ENCODE data around the gene TRAK2.
A peak's percentile ranks its signal among the peaks of the same experiment; 100 is the strongest.
"Not testable (repeated sequence)": the region's sequence is repeated elsewhere in the genome, so short reads cannot be mapped to it uniquely, and the experiment has no call there.

Gene TRAK2

DNA sequence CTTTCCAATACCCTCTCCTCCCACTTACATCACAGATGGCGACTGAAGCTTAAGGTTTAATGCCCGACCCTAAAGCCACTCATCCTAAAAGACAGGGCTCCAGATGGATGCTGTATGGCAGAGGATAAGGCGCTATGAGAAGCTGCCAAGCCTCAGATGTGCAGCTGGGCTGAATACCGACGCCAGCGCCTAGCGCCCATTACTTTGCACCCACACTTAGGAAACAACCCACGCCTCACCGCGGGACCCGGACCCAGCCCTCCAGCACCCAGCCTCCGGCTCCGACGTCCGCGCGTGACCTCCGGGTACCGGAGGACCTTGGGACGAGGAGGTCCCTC lies 335 bp downstream of the TRAK2 start:
- peak; percentile 43 for DNase-seq

DNA sequence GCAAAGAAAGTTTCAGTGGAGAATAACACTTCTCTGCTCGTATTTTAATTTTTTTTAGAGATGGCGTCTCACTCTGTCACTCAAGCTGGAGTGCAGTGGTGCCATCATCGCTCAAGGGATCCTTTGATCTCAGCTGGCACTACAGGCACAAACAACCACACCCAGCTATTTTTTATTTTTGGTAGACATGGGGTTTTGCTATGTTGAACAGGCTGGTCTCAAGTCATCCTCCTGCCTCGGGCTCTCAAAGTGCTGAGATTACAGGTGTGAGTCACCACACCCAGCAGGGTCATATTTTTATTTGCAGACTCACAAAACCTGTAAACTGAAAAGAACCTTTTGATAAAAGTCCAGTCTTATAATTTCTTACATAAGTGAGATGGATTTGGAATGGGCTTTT lies 2.6 kb downstream of the TRAK2 start:
- DNase-seq: no peak

DNA sequence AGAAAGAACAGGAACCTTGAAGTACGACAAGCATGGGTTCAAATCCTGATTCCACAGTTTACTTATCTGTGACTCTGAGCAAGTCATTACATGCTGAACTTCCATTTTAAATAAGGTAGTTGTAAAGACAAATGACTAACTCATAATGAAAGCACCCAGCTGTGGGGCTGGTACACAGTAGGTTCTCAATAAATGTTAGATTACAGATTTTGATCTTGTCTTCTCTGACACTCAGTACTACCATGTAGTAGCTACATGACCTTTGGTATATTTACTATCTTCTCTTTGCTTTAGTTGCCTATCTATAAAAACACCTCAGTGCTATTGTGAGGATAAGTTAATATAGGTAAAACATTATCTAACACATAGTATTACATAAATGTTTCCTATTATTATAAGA lies 3.2 kb downstream of the TRAK2 start:
- no peak for DNase-seq

DNA sequence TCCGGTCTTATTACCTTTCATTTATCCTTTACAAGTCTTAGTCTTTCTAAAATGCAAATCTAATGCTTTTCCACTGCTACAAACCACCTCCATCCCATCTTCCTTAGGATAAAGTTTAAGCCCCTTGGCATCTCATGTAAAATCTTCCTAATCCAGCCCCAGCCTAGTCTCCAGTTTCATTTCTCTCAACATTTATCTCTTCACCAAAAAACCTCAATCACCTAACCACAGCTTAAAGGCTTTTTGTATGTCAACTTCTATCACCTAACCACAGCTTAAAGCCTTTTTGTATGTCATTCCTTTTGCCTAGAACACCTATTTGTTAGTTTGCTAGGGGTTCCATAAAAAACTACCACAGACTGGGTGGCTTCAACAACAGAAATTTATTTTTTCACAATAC lies 4.2 kb downstream of the TRAK2 start:
- no peak for DNase-seq

DNA sequence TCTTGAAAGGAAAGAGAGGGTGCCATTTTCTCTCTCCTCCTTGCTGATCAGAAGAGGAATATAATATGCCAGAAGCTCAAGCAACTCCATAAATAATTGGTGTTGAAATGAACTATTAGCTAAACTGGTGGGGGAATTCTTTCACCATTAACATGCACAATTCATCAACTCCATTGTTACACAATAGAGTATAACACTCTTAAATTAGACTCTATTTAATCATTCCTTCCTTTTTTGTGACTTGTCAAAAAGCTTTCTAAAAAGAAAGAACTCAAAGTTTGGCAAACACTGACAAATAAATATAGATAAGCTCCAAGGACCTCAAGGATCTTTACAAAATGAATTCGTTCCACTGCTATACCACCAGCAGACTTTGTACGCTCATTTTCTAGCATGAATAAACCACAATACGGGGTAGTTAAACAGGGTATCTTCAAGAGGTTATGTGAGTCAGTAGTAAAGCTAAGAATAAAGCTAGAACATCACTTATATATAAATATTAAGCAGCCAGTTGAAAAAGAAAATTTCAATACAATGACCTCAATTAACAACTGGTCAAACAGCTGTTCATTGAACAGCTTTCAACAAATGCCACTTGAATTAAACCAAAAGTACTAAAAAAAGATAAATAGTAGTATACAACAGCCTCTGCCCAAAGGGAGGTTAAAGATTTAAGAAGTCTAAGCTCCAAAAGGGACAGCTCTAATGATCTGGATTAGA lies 6.4 kb downstream of the TRAK2 start:
- DNase-seq: no peak

DNA sequence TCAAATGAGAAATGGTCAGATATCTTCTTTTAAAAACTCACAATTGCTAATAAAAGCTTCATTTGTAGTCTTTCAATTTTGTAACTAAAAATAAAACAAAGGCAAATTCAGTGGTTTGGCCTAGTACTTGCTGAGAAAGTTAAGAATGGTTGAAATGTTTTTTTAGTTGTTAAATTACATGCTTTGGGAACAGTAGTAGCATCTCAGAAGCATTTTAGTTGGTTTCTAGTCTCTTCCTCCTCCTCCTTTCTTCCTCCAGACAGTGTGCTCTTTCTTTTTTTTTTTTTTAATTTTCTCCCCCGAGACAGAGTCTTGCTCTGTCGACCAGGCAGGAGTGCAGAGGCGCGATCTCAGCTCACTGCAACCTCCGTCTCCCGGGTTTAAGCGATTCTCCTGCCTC lies 9.8 kb downstream of the TRAK2 start:
- DNase-seq: no peak

DNA sequence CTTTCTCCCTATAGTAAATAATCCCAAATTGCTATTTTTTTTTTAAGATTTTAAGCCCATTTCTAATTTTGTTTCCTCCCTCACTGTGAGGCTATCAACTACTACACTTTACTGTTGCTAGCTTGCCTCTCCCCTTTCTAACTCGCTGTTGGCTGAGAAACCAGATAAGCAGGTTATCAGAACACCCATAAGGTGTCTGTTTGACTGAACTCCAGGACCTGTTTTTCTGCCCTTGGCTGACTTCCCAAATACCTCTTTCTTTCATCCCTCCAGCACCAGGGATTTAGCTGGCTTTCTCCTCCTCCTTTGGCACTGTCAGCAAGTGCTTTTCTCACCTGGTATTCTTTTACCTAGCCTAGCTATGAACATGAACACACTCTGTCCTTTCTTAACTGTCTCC lies 11.1 kb downstream of the TRAK2 start:
- no peak for DNase-seq

DNA sequence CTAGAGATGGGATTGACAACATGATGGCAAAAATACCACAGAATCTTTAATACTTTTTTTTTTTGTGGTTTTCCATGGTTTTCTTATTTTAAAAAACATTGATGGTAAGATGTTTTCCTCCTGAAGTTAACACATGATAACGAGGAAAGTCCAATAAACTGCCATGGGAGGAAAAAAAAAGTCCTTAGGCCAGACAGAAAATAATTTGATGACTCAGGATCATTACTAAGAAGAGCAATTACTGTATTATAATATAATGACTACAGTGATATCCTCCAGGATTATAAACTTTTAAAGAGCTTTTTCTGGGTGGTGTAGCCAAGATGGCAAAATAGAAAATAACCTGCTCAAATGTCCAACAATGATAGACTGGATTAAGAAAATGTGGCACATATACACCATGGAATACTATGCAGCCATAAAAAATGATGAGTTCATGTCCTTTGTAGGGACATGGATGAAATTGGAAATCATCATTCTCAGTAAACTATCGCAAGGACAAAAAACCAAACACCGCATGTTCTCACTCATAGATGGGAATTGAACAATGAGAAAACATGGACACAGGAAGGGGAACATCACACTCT lies 11.8 kb downstream of the TRAK2 start:
- not testable (repeated sequence) for DNase-seq

DNA sequence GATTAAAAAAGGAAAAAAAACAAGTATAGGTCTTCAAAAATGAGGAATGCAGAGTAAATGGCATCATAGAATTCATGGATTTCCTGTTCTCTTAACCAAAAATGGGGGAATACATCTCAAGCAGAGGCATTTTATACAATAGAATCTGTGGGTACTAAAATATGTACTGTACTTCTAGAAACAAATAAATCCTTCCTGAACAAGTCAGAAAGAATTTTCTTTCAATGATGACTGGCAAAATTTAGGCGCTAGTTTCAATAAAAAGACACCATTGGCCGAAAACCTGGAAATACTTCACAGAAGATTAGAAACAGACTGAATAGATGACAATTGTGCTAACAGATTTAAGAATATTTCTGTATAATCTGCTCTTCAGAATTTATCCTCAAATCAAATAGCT lies 15.1 kb downstream of the TRAK2 start:
- no peak for DNase-seq

DNA sequence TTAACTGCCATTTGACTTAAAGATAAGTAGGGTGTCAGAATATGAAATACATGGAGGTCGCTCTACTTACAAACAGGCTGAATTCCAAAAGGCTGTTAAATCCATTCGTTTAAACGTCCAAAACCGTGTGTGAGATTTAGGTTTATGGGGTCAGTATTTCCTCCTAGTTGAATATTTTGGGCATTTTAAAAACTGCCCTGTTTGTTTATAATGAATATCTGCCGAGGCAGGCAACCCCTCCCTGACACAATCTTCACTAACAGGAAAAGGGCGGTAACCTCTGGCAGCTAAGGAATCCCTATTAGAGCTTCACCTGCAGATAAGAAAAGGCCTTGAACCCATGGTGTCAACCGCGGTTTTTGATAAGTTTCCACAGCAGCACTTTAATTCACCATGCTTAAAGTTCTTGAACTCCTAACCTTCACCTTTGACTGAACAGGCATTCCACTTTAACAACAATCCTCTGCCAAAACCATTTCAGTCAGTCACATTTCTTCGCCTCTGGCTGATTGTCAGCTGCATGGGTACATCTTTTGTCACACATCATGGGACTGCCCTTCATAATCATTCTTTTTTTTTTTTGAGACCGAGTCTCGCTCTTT lies 17.8 kb downstream of the TRAK2 start:
- no peak for DNase-seq

DNA sequence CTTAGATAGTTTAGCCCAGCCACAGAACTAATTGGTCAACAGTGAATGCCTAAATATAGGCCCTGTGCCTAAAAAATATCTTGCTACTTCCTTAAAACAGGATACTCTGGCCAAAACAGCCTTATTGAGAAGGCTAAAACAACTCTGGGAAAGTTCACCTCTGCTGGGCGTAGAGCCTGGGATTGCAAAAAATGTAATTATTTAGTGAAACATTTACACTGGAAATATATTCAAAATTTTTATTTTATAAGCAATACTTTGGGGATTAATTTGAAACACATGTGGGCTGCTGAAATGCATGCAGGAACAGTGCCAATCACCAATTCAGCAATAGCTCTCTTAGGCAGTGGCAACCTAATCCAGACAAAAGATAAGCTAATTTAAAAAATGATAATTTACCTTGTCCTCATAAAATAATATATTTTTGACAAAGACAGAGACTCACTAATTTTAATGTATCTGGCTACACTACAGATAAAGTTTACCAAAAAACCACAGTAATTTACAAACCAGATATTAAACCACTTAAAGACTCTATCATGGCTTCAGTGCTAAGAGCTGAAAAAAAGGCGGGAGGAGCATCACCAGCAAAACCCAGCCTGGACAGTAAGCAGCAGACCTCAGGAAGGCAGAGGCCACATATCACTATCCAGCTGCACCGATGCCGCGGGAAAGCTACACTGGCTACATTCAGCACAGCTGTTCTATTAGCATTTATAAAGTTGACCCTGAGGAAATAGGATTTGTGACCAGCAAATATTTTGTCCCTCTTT lies 18.5 kb downstream of the TRAK2 start:
- DNase-seq: no peak

DNA sequence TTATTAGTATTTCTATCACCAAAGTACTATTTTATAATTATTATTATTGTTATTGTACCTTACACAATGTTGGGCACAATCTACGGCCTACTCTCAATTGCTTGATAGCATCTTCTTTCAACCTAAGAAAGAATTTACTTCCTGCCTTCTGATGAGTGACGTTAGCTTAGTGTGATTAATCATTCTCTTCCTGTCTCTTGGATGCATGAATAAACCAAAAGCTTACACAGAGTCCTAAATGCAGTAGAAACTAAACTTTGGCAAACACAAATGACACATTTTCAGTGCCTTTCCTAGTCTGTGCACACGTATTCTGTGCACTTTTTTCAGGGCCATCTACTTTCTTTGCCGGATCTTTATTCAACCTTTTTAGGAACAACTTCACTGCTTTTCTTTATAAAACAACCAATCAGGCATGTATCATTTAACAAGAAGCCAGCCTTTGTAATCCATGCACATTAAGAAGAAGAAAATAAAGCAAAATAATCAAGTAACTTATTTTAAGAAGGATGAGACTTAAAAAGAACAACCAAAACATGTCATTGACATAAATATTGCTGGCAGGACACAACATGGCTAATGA lies 19.1 kb downstream of the TRAK2 start:
- DNase-seq: no peak

DNA sequence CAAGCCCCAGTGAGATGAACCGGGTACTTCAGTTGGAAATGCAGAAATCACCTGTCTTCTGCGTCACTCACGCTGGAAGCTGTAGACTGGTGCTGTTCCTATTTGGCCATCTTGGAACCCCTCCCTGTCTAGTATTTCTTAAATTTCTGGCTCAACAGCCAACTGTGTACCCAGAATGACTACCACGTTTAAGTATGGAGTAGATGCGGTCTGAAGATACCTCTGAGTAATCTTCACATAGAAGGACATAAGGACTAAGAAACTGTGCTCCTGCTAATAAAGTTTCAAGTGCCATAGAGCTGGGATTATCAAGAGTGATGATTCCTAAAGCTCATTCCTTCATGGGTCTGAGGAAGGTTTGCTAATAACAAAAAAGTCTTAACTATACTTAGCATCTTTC lies 20.4 kb downstream of the TRAK2 start:
- DNase-seq: no peak

DNA sequence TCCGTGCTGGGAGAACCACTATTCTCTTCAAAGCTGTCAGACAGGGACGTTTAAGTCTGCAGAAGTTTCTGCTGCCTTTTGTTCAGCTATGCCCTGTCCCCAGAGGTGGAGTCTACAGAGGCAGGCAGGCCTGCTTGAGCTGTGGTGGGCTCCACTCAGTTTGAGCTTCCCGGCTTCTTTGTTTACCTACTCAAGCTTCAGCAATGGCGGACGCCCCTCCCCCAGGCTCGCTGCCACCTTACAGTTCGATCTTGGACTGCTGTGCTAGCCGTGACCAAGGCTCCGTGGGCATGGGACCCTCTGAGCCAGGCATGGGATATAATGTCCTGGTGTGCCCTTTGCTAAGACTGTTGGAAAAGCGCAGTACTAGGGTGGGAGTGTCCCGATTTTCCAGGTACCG lies 20.9 kb downstream of the TRAK2 start:
- DNase-seq: not testable (repeated sequence)

DNA sequence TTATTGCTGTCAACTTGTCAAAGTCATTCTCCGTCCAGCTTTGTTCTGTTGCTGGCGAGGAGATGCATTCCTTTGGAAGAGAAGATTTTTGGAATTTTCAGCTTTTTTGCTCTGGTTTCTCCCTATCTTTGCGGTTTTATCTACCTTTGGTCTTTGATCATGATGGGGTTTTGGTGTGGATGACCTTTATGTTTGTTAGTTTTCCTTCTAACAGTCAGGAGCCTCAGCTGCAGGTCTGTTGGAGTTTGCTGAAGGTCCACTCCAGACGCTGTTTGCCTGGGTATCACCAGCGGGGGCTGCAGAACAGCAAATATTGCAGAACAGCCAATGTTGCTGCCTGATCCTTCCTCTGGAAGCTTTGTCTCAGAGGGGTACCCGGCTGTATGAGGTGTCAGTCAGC lies 21.4 kb downstream of the TRAK2 start:
- not testable (repeated sequence) for DNase-seq

DNA sequence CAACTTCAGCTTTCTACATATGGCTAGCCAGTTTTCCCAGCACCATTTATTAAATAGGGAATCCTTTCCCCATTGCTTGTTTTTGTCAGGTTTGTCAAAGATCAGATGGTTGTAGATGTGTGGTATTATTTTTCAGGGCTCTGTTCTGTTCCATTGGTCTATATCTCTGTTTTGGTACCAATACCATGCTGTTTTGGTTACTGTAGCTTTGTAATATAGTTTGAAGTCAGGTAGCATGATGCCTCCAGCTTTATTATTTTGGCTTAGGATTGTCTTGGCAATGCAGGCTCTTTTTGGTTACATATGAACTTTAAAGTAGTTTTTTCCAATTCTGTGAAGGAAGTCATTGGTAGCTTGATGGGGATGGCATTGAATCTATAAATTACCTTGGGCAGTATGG lies 22.9 kb downstream of the TRAK2 start:
- not testable (repeated sequence) for DNase-seq

DNA sequence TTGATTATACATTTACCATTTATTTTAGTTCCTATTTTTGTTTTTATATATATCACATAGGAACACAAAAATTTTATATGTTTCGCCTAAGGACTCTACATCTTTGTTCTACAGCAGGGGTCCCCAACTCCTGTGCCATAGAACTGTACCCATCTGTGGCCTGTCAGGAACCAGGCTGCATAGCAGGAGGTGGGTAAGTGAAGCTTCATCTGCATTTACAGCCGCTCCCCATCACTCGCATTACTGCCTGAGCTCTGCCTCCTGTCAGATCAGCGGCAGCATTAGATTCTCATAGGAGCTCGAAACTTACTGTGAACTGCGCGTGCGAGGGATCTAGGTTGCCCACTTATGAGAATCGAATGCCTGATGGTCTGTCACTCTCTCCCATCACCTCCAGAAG lies 25.3 kb downstream of the TRAK2 start:
- DNase-seq: no peak

DNA sequence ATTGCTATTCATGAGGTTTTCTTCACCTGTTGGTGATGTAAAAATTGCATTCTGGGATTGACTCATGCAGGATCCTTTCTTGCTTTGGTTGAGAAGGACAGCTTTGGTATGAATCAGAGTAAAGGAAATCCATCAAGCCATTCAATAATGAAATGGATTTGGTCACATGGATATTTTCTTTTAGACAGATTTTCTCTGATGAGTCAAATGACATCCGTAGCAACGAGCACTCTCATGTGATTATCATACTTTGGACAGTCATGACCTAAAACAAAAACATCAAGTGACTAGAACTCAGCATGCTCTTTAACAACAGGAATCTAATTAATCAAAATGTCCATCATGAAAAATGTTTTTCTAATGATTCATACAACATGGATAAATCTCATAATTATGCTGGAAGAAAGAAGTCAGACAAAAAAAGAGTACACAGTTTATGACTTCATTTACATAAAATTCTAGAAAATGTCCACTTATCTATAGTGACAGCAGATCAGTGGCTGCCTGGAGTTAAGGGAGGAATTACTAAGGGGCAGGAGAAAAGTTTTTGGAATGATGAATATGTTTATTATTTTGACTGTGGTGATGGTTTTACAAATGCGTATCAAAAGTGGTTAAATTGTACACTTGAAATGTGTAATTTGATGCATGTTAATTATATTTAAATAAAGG lies 30.7 kb downstream of the TRAK2 start:
- DNase-seq: no peak

DNA sequence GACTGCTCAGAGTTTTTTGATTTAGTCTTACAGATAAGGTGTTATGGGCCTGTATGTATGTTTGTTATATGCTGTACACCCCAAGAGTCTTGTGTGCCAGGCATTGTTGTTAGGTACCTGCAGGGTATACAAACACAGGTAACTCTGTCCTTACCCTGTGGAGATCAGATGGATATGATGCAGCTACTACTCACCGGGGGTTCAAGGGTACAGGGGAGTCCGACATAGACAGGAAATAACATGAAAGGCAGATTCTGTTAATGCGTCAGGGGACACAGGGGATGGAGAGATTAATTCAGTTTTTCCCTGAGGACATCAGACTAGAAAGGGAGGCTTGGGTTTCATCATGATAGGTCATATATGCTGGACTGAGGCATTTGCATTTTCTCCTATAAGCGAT lies 31.3 kb downstream of the TRAK2 start:
- no peak for DNase-seq

DNA sequence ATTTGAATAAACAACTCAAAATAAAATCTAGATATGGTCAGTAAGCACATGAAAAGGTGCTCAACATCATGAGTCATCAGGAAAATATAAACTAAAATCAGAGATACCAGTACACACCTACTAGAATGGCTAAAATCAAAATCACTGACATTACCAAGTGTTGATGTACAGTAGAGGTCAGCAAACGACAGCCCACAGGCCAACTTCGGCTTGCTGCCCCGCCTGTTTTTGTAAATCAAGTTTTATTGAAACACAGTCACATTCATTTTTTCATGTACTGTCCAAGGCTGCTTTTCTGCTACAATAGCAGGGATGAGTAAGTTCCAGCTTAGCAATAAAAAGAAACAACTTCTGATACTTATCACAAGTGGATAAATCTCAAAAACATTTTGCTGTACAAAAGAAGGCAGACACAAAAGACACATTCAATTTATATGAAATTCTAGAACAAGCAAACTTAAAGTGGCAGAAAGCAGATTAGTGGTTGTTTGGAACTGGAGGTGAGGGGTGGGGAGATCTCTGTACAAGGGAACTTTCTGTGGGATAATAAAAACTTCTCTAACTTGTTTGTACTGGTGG lies 32.1 kb downstream of the TRAK2 start:
- no peak for DNase-seq

DNA sequence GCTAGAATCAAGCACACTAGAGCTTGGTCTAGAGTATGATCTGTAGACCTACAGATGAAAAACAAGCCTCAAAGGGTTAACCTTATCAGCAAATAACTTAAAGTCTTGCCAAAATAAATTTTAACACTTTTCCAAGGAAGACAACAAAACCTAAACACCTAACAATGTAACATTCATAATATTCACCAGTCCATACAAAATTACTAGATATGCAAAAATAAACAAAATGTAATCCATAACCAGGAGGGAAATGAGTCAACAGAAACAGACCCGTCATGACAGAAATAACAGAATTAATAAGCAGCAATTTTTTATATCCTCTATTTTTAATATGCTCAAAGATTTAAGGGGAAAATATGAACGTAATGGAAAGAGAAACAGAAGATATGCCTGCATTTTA lies 36.1 kb downstream of the TRAK2 start:
- no peak for DNase-seq
